Measurements from ENCODE around the gene BATF3.
"Not testable (repeated sequence)": the region's sequence is repeated elsewhere in the genome, so short reads cannot be mapped to it uniquely, and the experiment has no call there.

The BATF3 gene

DNA sequence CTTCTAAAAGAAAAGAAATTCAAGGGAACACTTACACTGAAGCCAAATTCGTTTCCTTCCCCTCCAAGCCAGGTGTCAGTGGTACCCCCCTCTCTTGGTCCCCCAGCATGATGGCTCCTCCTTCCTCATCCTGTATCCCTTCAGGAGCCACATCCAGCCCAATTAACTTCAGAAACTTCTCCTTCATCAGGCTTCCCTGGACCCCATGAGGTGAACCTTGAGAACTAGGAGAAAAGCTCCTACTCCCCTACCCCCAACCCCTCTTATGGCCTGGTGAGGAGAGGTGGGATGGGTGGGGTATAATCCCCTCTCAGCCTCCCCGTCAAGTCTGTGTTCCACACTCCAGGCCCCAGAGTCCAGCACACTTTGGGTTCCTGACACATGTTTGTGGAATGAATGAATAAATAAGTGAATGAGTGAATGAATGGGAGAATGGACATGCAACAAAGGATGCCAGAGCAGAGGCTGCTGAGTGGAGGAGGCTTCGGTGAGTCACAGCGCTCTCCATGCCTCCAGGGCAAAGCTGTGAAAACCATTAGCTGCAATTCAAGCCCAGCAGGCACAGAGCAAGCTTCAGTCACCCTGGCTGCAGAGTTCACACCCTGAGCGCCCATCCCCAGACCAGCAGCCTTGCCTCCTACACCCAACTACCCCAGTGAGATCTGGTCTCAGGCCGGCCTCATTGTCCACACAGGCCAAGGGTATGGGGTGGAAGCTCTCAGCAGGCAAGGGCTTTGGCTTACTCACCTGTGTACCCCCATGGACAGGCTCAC, 43.8 kb downstream of the BATF3 start:
- DNase-seq, result no peak

DNA sequence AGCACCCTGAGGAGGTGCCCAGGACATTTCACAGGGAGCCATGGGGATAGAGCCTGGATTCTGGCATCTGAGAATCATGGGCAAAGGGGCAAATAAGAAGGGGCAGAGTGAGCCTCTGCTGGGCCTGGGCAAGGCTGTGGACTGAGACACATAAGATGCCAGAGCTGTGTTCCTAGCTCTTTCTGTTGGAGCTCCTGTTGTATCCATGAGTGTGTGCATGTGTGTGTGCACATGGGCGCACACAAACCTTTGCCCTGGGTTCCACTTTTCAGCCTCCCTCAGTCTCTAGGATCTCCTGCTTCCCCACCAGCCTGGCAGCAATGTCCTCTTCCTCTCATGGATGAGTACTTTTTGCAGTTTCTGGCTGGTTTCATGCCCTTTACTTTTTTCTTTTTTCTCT, 47.0 kb downstream of the BATF3 start:
- no peak for DNase-seq

DNA sequence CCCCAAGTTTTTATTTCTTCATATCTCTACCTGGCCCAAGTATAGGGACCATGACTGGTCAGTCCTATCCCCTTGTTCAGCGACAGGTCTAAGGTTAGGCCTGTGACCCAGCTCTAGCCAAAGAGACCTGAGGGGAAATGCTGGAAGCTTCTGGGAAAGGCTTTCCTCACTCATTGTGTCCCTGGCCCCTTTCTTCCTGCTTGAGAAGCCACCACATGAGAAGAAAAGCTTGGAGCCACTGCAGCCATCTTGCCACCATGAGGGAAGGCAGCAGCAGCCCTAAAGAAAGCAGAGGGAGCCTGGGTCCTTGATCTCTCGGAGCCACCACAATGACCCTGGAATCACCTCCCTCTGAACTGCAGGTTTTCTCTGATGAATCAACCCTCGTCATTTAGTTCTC, 47.7 kb downstream of the BATF3 start:
- DNase-seq, result no peak

DNA sequence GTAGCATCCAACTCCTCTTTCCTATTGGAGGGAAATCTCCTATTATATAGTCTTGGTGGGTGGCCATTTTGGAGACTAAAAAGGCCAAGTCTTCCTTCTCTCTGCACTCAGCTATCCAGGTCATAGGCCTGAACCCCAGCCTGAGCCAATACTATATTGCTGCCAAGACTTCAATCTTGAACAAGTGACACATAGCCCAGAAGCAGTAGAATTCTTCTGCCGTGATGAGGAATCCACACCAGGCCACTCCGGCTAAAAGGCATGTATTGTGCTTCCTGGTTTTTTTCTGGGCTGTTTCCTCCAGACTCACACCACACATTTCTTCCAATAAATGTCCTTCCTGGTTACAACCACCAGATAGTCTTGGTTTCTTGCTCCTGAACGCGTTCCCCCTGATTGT, 48.1 kb downstream of the BATF3 start:
- no peak for DNase-seq

DNA sequence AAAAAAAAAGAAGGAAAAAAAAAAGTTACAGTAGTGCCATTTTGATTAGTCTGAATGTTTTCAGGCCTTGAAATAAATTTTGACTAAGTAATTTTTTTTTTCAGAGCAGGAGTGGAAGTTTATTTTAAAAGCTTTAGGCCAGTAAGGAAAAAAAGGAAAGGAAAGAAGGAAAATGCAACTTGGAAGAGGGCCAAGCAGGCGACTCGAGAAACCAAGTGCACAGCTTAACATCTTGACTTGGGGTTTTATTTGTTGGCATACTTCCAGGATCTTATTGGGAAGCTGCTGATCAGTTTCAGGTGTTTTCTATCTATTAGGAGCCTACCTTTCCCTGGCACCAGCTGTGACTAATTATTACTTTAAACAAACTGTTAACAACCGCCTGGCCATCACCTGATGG, 49.4 kb downstream of the BATF3 start:
- no peak for DNase-seq

DNA sequence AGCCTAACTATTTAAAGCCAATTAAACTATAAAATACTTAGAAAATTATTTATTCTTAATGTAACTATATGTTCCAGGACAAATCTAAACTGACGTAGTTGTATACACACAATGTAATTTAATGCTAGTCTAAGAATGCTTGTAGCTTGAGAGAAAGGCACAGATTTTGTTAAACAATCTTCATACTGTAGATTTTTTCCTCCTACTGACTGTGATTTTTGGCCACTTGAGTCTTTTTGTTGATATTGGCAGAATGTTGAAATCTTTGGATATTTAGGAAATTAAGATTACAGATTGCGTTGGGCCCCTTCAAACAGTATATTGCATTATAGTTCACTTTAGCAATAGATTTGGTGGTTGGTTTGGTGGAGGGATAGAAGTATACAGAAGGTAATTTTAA, 50.6 kb downstream of the BATF3 start:
- DNase-seq, result no peak

DNA sequence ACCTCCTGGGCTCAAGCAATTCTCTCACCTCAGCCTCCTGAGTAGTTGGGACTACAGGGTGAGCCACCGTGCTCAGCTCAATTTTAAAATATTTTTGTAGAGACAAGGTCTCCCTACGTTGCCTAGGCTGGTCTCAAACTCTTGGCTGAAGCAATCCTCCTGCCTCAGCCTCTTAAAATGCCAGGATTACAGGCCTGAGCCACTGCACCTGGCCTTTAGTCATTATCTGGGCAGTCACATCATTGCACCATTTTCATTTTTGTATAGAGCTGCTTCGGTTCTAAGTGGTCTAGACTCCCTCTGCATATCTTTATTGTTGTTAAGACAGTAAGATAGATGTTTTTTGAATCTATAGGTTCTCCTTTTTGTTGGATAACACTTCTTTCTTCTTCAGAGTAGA, 51.2 kb downstream of the BATF3 start:
- no peak for DNase-seq

DNA sequence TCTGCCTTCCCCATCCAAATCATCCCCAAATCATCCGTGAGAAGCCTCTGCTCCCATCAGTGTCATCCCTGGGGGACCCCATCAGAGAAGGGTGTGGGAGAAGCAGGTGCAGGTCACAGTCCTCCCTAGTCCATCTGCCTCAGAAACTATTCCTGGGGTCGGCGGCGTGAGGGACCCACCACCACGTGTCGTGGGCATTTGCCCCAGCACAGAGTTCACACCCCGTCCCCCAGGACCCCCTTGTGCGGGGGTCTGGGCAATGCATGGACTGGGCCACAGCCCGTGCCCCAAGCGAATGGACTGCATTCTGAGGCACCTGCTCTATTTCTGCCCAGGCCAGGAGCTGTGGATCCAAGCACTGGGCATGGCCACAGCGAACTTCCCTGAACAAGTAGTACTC, 52.6 kb downstream of the BATF3 start:
- no peak for DNase-seq

DNA sequence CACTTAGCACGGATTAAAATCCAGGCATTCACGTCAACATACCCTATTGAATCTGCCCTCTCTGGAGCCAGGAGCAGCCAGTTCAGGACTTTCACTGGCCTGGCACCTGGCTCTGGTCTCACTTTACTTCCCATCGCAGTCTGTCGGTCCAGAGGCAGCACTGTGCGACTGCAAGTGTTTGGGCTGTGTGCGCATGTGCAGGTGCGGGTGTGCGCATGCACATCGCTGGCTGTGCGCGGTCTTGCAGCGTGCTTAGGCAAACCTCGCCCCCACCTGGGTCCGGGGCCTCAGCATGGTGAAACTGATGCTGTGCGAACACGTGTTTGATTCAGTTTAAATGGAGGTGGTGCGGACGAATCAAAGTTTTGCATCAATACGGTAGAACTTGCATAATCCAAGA, 53.1 kb downstream of the BATF3 start:
- no peak for DNase-seq

DNA sequence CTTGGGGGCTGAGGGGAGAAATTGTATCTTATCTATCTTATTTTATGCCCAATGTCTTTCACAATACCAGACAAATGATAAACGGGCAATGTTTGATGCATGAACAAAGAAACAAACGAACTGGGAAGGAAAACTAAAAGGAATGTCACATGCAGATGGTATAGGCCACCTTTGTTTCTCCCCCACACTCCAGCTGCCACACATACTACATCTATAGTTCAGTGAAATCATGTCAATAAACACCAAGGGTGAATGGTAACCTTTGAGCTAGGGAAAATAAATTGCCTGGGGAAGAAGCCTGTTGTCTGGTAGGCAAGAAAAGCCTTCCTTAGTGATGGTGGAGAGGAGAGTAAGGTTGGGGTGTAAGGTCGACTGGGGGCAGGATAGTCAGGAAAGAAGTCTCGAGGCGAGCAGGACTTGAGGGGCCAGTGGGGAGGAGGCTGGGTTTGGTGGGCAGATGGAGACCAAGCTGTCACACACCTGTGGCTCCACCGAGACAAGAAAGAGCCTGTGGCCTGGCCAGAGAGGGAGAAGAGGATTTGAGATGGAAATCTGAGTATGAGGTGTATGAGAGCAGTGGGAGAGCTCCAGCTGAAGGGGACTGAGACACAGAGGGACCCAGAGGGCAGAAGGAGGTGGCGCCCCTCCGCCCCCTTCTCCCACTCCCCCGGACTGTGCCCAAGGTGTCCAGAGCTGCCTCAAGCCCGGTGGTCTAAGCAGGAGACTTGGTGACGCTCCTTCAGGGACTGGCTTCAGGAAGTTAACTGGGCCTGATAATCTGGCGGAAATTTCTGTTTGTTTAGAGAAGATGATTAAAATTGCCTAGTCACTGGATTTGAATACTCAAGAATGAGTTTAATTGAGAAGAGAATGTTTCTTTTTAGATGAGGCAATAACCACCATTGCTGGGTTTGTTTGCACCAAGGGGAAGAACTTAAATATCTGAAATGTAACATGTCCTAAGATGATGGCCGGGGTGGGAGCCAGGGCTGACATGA, 53.8 kb downstream of the BATF3 start:
- no peak for DNase-seq

DNA sequence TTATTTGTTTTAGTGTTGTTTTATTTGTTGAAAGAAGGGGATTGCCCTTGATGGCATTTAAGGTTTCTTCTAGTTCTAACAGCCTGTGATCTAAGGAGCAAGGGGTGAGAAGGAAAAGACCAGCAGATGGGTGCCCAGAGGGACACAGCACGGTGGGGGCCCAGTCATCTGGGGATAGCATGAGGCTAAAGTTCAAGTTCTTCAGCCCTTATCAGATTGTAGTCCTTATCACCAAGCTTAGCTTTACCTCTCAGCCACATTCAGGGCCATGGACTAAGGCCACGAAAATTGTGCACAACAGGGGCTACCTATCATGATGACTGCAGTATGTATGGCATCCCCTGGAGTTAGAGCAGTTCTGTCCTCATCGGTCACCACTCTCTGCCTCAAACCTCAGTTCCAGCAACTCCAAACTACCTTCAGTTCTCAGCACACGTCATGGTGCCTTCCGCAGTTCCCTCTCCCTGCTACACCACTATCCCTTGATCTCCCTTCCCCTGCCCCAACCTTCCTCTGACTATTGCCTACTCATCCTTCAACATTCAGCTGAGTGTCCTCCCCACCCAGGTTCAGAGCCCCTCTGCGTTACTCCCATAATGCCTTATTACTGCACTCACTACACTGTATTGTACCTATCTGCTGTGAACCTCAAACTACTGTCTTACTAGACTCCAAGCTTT, 54.6 kb downstream of the BATF3 start:
- no peak for DNase-seq

DNA sequence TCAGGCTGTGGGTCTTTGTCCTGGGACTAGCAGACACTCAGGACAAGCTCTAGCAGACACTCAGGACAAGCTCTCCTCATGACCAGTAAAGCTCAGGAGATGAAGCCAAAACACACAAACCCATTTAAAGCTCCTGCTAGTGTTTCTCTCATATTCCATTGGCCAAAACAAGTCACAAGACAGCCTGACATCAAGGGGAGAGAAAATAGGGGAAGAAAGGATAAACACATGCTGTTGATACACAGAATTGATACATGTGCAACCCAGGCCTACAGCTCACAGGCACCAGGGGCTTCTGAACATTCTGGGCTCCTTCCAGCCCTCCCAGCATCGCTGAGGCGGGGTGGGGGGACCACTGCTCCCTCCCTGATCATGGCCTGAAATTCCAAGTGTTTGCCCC, 55.8 kb downstream of the BATF3 start:
- DNase-seq, result no peak

DNA sequence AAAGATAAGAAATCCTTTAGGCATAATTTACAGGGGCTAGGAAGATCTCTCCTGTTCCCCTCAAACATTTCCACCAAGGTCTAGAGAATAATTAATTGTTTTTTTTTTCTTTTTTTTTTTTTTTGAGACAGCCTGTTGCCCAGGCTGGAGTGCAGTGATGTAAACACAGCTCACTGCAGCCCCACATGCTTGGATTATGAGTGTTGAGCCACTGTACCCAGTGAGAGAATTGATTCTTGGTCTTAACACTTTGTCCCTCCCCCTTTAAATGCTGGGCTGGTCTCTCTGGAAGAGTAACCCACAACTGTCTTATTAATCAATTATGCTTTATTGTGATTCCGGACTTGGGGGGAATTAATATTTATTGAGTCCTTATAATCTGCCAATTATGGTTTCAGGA, 57.7 kb downstream of the BATF3 start:
- no peak for DNase-seq

DNA sequence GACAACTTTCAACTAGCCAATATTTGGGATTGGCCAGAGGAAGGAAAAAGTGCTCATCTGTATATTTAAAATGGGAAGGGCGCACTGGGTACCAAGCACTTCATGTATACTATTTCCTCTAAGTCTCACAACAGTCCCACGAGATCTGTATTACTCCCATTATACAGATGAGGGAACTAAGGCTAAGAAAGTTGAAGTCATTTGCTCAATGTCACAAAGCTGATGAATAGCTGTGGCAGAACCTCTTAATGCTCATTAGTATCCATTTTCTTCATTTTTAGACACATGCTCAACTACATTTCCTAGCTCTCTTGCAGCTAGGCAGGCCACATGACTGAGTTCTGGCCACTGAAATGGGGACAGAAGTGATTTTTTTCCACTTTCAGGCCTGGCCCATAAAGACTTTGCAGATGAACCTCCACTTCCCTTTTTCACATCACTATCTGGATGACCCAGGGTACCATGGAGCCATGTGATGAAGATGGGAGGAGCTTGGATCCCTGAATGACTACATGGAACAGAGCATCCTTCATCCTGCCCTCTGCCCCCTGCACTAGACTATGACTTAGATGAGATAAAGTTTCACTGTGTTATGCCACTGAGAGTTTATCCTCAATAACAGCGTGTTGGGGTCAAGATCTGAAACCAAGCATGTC, 59.3 kb downstream of the BATF3 start:
- DNase-seq, result no peak

DNA sequence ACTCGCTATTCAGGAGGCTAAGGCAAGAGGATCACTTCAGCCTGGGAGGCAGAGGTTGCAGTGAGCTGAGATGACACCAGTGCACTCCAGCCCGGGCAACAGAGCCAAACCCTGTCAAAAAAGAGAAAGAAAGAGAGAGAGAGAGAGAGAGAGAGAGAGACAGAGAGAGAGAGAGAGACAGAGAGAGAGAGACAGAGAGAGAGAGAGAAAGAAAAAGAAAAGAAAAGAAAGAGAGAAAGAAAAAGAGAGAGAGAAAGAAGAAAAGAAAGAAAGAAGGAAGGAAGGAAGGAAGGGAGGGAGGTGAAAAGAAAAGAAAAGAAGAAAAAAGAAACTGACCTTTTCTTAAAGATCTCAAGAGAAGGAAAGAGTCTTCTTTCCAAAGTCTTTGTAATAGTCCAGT, 60.1 kb downstream of the BATF3 start:
- not testable (repeated sequence) for DNase-seq

DNA sequence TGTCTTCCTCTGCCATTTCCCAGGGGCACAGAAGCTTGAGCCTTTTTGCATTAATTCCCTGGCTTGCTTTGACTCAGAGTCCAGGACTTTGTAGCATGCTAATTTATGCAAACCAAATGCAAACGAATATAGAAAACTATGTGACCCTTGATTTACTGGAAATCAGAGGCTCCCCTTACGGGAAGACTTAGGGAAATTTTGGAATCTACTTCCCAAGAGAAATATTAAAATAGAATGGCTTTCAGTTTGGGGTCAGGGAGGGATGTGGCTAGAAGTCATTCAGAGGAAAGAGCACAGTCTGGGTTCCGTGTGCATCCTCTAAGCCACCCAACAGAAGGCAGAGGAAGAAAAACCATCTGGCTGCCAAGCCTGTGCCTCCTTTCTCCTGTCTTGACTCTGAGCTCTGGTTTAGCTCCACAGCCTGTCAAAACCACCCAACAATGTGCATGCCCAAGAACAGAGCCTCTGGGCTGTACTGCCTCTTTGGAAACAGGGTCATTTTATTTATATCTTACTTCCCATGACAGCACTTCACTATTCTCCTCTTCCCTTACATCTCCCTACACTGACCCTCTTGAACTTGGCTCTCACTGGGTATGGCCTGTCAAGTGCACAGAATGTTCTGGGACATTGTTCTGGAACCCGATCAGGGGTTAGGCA, 61.0 kb downstream of the BATF3 start:
- no peak for DNase-seq

DNA sequence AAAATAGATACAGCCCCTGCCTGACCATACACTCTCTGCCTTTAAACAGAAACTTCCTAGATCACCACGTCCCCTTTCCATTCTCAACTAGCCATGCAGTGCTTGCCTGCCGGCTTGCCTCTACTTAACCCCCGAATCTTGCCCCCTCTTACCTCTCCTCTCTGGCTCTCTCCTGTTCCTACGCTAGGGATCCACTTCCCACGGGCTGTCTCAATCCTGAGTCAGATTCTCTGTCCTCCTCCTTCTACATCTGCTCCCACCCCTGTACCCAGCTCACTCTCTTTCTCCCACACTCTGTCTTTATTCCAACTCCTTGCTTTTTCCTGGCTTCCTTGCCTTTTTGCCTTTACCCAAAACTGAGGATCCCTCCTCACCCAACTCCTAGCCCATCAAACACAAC, 61.7 kb downstream of the BATF3 start:
- no peak for DNase-seq
